ENCODE measurements around the gene KRI1. TPM values are rescaled to one million over a fixed set of nuclear protein-coding genes. Genes with fewer than 3 reads are reported as not detected.
"Not testable (repeated sequence)": the region's sequence is repeated elsewhere in the genome, so short reads cannot be mapped to it uniquely, and the experiment has no call there.

KRI1 gene
- total RNA-seq, 4 donors from 2014 or later = 13.7 to 23.9 (median 16.0) TPM

DNA sequence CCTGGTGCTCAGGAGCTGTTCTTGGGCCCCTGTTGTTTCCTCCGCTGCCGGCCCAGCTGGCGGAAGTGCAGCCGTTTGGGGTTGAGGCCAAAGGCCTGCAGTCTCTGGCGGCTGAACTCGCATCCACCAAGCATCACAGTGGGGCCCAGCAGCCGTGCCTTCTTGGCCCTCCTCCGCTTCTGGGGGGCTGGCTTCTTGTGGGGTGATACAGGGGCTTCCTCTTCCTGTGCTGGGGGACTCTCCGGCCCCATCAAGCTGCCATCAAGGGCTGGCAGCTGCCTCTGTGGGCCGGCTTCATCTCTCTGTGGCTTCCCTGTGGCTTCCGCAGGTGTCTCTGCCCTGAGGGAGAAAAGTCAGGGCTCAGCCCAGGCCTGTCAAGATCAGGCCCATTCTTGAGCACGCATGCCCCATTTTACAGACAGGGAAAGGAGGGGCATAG, 11.8 kb downstream of the KRI1 start:
- no peak overlapping the region for H3K27ac ChIP-seq (replicated peaks in 1 of 4)
- 52% methylated on average over 6 of the region's 12 CpGs for WGBS
- TF ChIP-seq EP300 (IDR thresholded peaks at IDR 0.05) (no peak), POLR2AphosphoS5 (IDR thresholded peaks at IDR 0.05) (no peak), POLR2A (IDR thresholded peaks at IDR 0.05; ENCODE audit: low read depth) (no peak)
- TF ChIP-seq, protein P1, sequence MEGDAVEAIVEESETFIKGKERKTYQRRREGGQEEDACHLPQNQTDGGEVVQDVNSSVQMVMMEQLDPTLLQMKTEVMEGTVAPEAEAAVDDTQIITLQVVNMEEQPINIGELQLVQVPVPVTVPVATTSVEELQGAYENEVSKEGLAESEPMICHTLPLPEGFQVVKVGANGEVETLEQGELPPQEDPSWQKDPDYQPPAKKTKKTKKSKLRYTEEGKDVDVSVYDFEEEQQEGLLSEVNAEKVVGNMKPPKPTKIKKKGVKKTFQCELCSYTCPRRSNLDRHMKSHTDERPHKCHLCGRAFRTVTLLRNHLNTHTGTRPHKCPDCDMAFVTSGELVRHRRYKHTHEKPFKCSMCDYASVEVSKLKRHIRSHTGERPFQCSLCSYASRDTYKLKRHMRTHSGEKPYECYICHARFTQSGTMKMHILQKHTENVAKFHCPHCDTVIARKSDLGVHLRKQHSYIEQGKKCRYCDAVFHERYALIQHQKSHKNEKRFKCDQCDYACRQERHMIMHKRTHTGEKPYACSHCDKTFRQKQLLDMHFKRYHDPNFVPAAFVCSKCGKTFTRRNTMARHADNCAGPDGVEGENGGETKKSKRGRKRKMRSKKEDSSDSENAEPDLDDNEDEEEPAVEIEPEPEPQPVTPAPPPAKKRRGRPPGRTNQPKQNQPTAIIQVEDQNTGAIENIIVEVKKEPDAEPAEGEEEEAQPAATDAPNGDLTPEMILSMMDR (IDR thresholded peaks at IDR 0.05) = no peak

GRCh38 chr19:10553087-10553667, 12.6 kb downstream of the KRI1 start:
- H3K27ac ChIP-seq (replicated peaks in 1 of 4) = no peak overlapping the region
- peaks cover 68 to 100% (median 99%) of the 10 kb centered on the region in 4 donors for H3K36me3 ChIP-seq
- H3K4me3 ChIP-seq = no peak overlapping the region
- WGBS = 59% methylated on average over 10 of the region's 13 CpGs
- no peaks in the 10 kb centered on the region for H3K9me3 ChIP-seq
- intact Hi-C loops (cut with DNase I) = loop anchor here (5.0 kb wide), 1 partner anchor 51 kb away; the partner anchor contains the start of gene KEAP1
- DNase-seq (ENCODE audit: extremely low spot score) = no peak
- no peaks in the 10 kb centered on the region for H3K27me3 ChIP-seq
- peaks cover 0 to 4% (median 0%) of the 10 kb centered on the region in 4 donors for H3K4me1 ChIP-seq
- TF ChIP-seq, protein P1 (IDR thresholded peaks at IDR 0.05) = no peak
- TF ChIP-seq POLR2A (IDR thresholded peaks at IDR 0.05; ENCODE audit: low read depth) = no peak
- TF ChIP-seq POLR2AphosphoS5 (IDR thresholded peaks at IDR 0.05) = no peak
- TF ChIP-seq EP300 (IDR thresholded peaks at IDR 0.05) = no peak

More for the DNA sequence above, 11.8 kb downstream of the KRI1 start:
- intact Hi-C loops (cut with DNase I) = loop anchor here (5.0 kb wide), 1 partner anchor 52 kb away; the partner anchor contains the start of gene KEAP1
- Histone ChIP-seq H3K36me3 (peaks cover 68 to 100% (median 99%) of the 10 kb centered on the region in 4 donors), H3K4me1 (peaks cover 0 to 4% (median 0%) of the 10 kb centered on the region in 4 donors), H3K9me3 (no peaks in the 10 kb centered on the region), H3K4me3 (no peak overlapping the region), H3K27me3 (no peaks in the 10 kb centered on the region)
- no peak for DNase-seq (ENCODE audit: extremely low spot score)

DNA sequence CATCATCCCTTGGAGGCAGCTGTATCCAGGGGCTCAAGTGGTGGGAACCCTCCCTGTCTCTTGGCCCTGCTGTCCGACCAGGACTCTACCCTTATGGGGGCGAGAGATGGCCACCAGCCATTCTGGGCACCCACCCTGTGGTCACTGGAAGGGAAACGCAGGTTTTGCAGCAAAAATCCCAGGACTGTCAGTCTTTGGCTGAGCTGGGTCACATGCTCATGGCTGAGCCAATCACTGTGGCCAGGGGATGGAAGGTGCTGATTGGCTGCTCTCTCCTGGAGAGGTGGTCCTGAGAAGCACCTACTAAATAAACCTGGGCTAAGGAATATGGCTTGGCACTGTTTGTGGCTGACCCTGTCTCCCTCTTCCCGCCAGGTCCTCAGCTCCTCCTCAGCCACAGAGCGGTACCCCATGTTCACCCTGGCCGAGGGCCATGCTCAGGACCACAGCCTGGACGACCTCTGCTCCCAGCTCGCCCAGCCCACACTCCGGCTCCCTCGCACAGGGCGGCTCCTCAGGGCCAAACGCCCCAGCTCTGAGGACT, 13.2 kb downstream of the KRI1 start:
- peaks cover 68 to 100% (median 98%) of the 10 kb centered on the region in 4 donors for H3K36me3 ChIP-seq
- intact Hi-C loops (cut with DNase I) = loop anchor here (5.0 kb wide), 1 partner anchor 50 kb away; the partner anchor contains the start of gene KEAP1
- peaks cover 0 to 4% (median 0%) of the 10 kb centered on the region in 4 donors for H3K4me1 ChIP-seq
- no peaks in the 10 kb centered on the region for H3K9me3 ChIP-seq
- no peaks in the 10 kb centered on the region for H3K27me3 ChIP-seq
- no peak for DNase-seq (ENCODE audit: extremely low spot score)
- TF ChIP-seq POLR2AphosphoS5 (IDR thresholded peaks at IDR 0.05) (no peak), POLR2A (IDR thresholded peaks at IDR 0.05; ENCODE audit: low read depth) (no peak), EP300 (IDR thresholded peaks at IDR 0.05) (no peak)
- H3K4me3 ChIP-seq = no peak overlapping the region
- 78% methylated on average over 12 of the region's 12 CpGs for whole genome bisulfite sequencing
- no peak overlapping the region for H3K27ac ChIP-seq (replicated peaks in 1 of 4)

DNA sequence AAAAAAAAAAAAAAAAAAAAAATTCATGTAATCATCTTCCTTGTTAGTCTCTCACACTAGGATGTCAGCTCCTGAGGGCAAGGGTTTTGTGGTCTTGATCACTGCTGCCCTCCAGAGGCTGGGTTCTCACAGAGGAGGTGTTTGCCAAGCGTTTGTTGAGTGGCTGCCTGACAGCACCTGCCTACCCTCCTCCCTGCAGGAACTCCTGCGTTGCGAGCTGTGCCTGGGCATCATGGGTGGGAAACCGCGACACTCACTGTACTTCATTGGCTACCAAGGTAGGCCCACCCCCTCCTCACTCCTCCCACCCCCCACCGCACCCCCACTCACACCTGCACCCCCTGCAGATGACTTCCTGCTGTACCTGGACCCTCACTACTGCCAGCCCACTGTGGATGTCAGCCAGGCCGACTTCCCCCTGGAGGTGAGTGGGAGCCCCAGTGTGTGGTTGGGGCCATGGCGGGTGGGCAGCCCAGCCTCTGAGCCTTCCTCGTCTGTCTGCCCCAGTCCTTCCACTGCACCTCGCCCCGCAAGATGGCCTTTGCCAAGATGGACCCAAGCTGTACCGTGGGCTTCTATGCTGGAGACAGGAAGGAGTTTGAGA, 14.0 kb downstream of the KRI1 start:
- WGBS = 94% methylated on average over 10 of the region's 12 CpGs
- Histone ChIP-seq H3K36me3 (peaks cover 73 to 100% (median 98%) of the 10 kb centered on the region in 4 donors), H3K4me1 (peaks cover 0 to 4% (median under 1%) of the 10 kb centered on the region in 4 donors), H3K4me3 (no peak overlapping the region), H3K27me3 (no peaks in the 10 kb centered on the region), H3K9me3 (no peaks in the 10 kb centered on the region), H3K27ac (replicated peaks in 1 of 4) (no peak overlapping the region)
- TF ChIP-seq POLR2A (IDR thresholded peaks at IDR 0.05; ENCODE audit: low read depth) = no peak
- no peak for TF ChIP-seq EP300 (IDR thresholded peaks at IDR 0.05)
- TF ChIP-seq POLR2AphosphoS5 (IDR thresholded peaks at IDR 0.05) = no peak
- TF ChIP-seq, protein P1 (IDR thresholded peaks at IDR 0.05) = no peak
- intact Hi-C loops (cut with DNase I) = loop anchor here (5.0 kb wide), 1 partner anchor 49 kb away; the partner anchor contains the start of gene KEAP1
- DNase-seq (ENCODE audit: extremely low spot score) = no peak

DNA sequence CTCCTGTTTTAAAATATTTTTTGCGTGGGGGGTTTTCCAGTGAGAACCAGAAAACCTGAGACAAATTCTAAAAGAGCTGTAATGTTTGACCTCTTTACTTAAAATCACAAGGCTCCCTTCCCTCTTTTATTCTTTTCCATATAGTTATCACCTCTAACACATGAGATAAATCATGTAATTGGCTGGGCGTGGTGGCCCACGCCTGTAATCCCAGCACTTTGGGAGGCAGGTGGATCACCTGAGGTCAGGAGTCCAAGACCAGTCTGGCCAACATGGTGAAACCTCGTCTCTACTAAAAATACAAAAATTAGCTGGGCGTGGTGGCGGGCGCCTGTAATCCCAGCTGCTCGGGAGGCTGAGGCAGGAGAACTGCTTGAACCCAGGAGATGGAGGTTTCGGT, 14.8 kb downstream of the KRI1 start:
- not testable (repeated sequence) for H3K27ac ChIP-seq (replicated peaks in 1 of 4); H3K27me3 ChIP-seq; H3K9me3 ChIP-seq; H3K4me3 ChIP-seq; DNase-seq (ENCODE audit: extremely low spot score); H3K4me1 ChIP-seq
- peaks cover 71 to 99% (median 96%) of the 10 kb centered on the region in 4 donors for H3K36me3 ChIP-seq
- intact Hi-C loops (cut with DNase I) = loop anchor here (5.0 kb wide), 1 partner anchor 49 kb away; the partner anchor contains the start of gene KEAP1
- 95% methylated on average over 9 of the region's 9 CpGs for WGBS

All from esophagus muscularis mucosa (tissue), 4 donors.